Activated naive CD8-positive, alpha-beta T cell (primary cell): ENCODE data around the gene KIF12.

Experiments
- H3K27ac Mint-ChIP-seq: one replicate; pipeline ENCODE4 v1.8.0; 2021; ENCODE audit warnings: mixed read lengths
- H3K27me3 Mint-ChIP-seq: one replicate; pipeline ENCODE4 v1.8.0; 2021; ENCODE audit warnings: mixed read lengths
- H3K36me3 Mint-ChIP-seq: one replicate; pipeline ENCODE4 v1.8.0; 2021; ENCODE audit warnings: mixed read lengths
- H3K4me1 Mint-ChIP-seq: one replicate; pipeline ENCODE4 v1.8.0; 2021; ENCODE audit warnings: low read depth, mixed read lengths
- H3K4me3 Mint-ChIP-seq: one replicate; pipeline ENCODE4 v1.8.0; 2021; ENCODE audit warnings: mild to moderate bottlenecking, mixed read lengths
- H3K9me3 Mint-ChIP-seq: one replicate; pipeline ENCODE4 v1.8.0; 2021; ENCODE audit warnings: low read depth, mixed read lengths

The KIF12 gene

DNA sequence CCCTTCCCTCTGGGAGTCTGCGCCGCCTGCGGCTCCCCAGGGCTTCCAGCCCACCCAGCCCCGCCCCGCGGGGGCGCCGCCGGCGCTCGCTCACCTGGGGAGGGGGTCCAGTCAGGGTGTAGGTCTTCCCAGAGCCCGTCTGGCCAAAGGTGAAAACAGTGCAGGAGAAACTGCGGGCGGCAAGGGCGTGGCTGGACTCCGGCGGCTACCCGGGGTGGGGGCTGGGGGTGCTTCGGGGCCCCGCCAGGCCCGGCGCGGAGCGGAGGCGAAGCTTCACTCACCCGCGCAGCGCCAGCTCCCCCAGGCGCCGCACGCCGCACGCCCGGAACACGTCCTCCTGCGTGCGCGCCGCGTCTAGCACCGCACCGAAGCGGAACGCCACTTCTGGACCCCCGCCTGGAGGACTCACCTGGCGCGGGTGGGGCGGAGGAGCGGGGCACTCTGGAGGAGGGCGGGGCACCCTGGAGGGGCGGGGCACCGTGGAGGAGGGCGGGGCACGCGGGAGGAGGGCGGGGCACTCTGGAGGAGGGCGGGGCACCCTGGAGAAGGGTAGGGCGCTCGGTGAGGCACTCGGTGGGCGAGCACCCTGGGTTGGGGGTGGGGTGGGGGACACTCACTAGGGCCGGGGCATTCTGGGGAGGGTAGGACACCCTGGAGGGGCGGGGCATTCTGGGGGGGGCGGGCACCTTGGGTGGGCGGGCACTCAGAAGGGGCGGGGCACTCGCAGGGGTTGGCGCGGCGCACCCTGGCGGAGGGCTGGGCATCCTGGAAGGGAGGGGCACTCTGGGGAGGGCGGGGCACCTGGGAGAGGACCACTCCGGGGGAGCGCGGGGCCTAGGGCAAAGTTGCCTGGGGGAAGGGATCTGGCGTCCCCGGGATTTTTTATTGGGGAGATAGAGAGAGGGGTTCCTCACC, 814 bp downstream of the KIF12 start:
- peaks cover 9% of the 10 kb centered on the region for H3K4me1 Mint-ChIP-seq

DNA sequence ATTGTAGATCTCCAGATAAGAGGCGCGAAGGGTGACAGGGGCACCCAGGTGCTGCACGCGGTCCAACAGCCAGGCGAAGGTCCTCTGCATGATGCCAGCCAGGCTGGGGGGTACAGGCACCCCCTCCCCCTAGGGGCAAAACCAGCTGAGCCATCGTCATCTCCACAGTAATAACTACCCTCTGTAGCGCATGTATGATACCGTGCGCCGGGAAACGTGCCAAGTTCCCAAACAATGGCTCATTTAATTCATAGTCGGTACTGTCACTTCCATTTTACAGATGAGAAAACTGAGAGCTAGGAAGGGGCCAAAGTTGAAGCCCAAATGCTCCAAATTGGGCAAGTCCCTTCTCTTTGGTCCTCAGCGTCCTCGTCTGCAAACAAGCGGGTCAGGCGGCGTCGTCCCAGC, 1.5 kb downstream of the KIF12 start:
- Mint-ChIP-seq H3K4me1 (peaks cover 9% of the 10 kb centered on the region), H3K9me3 (peaks cover 7% of the 10 kb centered on the region), H3K27ac (no peak overlapping the region), H3K4me3 (peak overlapping the region; percentile 74), H3K27me3 (peaks cover 27% of the 10 kb centered on the region), H3K36me3 (peaks cover 4% of the 10 kb centered on the region)

More for the DNA sequence above, 814 bp downstream of the KIF12 start:
- H3K27me3 Mint-ChIP-seq = peaks cover 26% of the 10 kb centered on the region
- H3K4me3 Mint-ChIP-seq = no peak overlapping the region
- peaks cover 8% of the 10 kb centered on the region for H3K9me3 Mint-ChIP-seq
- peaks cover 4% of the 10 kb centered on the region for H3K36me3 Mint-ChIP-seq
- H3K27ac Mint-ChIP-seq = no peak overlapping the region

DNA sequence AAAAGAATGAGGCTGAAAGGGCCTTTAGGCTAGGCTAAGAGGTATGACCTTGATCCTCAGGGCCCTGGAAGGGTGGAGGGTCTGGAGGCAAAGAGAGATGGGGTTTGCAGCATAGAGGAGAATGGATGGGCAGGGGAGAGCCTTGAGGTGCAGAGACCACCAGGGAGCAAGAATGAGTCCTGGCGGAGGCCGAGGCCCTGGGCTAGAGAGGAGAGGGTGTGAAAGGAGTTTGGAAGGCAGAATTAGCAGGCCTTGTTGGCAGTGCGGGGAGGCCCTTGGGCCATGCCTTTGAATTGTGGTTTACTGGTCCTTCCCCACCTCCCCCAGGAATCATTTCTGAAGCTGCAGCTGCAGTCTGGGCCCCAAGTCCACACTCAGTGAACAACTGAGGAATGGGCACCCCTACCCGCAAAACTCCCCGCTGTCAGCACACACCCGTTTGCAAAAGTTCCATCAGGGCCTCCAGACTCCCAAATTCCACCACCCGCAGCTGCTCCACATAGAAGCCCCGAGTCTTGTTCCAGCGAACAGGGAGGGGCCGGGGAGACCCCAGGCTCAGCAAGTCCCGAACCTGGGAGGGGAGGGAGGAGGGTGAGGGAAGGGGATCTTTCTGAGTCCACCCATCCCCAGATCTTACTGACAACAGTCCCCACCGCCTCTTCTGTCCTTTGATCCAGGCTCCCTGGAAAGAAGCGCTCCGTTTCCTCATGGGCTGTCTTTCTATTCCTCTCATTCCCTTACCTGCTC, 2.1 kb downstream of the KIF12 start:
- Mint-ChIP-seq H3K36me3 (peaks cover 4% of the 10 kb centered on the region), H3K27ac (no peak overlapping the region)

DNA sequence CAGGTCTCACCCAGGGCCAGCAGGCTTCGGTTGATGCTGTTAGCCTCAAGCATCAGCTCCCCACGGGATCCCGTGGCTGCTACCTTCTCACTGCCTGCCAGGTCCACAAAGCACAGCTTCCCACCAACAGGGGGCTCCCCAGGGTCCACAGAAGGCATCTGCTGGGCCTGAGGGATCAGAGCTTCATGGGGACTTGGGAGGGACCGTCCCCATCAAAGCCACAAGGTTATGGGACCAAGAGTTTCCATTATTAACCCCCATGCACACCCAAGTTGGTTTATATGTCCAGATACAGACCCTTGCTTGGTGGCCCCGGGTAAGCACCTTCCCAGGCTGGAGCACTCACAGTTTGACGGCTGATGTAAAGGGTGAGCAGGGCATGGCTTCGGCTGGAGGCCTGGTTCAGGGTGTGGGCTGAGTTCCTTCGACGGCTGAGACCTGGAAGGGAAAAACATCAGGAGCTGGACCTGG, 3.0 kb downstream of the KIF12 start:
- Mint-ChIP-seq H3K27me3 (peaks cover 21% of the 10 kb centered on the region), H3K4me1 (peaks cover 9% of the 10 kb centered on the region), H3K36me3 (no peaks in the 10 kb centered on the region), H3K27ac (no peak overlapping the region), H3K4me3 (no peak overlapping the region), H3K9me3 (no peaks in the 10 kb centered on the region)

More for the DNA sequence above, 2.1 kb downstream of the KIF12 start:
- Mint-ChIP-seq H3K27me3 (peaks cover 25% of the 10 kb centered on the region), H3K9me3 (peaks cover 5% of the 10 kb centered on the region), H3K4me1 (peaks cover 9% of the 10 kb centered on the region), H3K4me3 (peak overlapping the region; percentile 74)

DNA sequence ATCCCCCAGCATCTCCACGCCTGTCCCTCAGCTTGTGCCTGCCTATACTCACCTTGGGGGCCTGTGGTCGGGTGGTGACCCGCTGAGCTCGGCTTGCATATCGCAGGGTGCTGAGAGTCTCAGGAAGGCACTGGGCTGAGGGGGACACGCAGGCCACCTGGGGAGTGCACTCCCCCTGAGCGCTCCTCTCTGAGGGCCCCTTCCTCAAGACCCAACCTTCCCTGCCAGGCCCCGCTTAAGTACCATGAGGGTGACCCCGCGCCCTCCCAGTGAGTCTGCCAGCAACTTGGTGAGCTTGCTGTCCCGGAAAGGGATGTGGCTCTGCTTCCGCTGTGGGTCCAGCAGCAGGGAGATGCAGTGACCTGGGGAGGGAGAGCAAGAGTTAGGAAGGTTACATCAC, 4.1 kb downstream of the KIF12 start:
- no peak overlapping the region for H3K4me3 Mint-ChIP-seq
- peaks cover 9% of the 10 kb centered on the region for H3K4me1 Mint-ChIP-seq
- peaks cover 21% of the 10 kb centered on the region for H3K27me3 Mint-ChIP-seq
- no peaks in the 10 kb centered on the region for H3K36me3 Mint-ChIP-seq
- no peak overlapping the region for H3K27ac Mint-ChIP-seq
- no peaks in the 10 kb centered on the region for H3K9me3 Mint-ChIP-seq

DNA sequence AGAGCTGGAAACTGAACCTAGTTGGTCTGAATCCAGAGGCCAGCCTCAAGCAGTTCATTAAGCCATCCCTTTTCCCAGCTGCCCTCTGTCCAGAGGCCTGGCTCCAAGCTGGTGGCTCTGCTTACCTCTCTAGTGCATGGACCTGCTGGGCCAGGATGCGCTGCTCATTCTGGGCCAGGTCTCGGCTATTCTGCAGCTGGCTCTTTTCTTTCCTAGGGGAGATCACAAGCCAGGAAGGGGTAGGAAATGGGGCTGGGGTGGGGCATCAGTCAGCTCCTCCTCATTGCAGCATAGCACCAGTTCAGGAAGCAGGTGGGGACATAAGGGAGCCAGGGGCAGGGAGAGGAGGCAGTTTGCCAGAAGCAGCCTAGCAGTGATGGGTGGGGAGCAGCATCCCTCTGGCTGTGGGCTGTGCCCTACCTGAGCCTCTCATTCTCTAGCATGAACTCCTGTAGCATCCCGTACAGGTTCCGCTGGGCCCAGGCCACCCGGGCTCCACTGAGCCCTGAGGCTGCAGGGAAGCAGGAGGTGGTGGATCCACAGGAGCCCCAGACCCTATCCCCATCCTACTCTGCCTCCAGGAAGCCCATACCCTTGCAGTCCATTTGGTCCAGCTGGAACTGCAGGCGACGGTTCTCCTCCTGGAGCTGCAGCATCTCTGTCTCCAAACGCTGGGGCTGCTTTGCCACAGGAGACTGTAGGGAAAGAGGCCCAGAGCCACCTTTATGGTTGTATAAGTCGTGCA, 5.2 kb downstream of the KIF12 start:
- Mint-ChIP-seq H3K4me3 (no peak overlapping the region), H3K27me3 (peaks cover 21% of the 10 kb centered on the region), H3K9me3 (no peaks in the 10 kb centered on the region), H3K27ac (no peak overlapping the region), H3K36me3 (no peaks in the 10 kb centered on the region), H3K4me1 (peaks cover 9% of the 10 kb centered on the region)

DNA sequence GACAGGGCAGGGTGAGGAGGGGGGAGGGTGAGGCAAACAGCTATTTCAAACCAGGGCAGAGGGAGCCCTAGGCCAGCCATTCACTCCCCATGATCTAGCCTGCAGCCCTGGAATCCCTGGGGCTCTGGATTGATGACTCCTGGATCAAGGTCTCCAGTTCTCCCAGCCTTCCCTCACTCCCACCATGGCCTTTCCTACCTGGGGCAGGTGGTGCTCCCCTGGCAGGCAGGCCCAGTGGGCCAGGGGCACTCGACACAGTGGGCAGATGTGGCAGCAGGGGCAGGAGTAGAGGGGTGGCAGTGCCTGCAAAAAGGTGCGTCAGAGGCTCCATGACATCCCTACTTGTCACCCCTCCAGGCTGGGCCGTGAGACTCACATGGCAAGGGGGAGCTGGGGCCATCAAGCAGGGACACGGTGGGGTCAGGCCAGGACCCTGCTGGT, 6.0 kb downstream of the KIF12 start:
- Mint-ChIP-seq H3K4me3 (no peak overlapping the region), H3K27me3 (peaks cover 21% of the 10 kb centered on the region), H3K9me3 (no peaks in the 10 kb centered on the region), H3K27ac (no peak overlapping the region), H3K4me1 (peaks cover 9% of the 10 kb centered on the region), H3K36me3 (no peaks in the 10 kb centered on the region)

DNA sequence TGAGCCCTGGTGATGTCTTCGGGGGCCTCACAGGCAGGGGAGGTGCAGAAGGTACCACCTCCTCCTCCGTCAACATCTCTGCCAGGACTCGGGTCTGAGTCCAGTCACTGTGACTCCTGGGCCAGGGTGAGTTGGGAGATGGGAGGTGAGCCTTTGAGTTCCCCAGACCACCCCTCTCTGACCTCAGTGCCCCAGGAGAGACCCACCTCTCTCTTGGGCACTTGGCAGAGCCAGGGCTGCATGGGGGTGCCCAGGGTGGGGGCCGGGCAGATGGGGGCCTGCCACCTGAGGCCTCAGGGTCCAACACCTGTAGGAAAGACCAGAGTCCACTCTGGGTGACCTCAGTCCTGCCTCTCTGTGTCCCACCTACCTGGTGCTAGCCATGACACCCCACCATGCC, 6.8 kb downstream of the KIF12 start:
- peaks cover 5% of the 10 kb centered on the region for H3K4me1 Mint-ChIP-seq
- no peak overlapping the region for H3K27ac Mint-ChIP-seq
- no peaks in the 10 kb centered on the region for H3K36me3 Mint-ChIP-seq
- H3K9me3 Mint-ChIP-seq = no peaks in the 10 kb centered on the region
- no peak overlapping the region for H3K4me3 Mint-ChIP-seq
- peaks cover 17% of the 10 kb centered on the region for H3K27me3 Mint-ChIP-seq

DNA sequence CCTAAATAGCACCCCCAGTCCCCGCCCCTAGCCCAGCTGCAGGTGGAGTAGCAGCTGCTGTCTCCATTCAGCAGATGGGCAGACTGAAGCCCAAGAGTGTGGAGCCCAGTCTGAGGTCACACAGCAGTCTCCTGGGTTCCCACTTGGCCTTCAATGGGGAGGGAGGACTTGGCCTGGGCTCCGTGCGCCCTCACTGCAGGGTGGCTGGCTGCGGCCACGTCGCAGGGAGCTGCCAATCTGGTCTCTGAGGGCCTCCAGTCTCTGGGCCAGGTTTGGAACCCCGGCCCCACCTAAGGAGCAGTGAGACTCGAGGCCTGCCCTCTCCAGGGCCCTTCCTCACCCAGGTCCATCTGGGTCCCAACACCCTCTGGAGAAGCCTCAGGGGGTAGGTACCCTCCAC, 7.4 kb downstream of the KIF12 start:
- no peaks in the 10 kb centered on the region for H3K9me3 Mint-ChIP-seq
- no peak overlapping the region for H3K4me3 Mint-ChIP-seq
- H3K36me3 Mint-ChIP-seq = no peaks in the 10 kb centered on the region
- H3K4me1 Mint-ChIP-seq = peaks cover 3% of the 10 kb centered on the region
- H3K27me3 Mint-ChIP-seq = peaks cover 14% of the 10 kb centered on the region
- no peak overlapping the region for H3K27ac Mint-ChIP-seq

DNA sequence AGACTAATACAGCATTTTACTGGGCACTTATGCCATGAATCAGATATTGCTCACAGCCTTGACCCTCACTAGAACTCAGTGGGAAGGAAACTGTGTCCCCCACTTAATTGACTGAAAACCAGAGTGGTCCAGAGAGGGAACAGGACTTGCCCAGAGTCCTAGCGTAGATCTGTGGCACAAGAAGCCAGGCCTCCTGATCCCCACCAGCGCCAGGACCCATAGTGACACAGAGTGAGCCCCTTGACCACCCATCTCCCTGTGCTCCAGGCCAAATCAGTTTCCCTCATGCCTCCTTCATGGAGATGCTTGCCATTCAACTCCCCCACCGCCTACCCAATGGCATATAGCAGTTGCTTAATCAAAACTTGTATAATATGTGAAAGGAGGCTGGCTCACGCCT, 8.3 kb downstream of the KIF12 start:
- H3K36me3 Mint-ChIP-seq = no peaks in the 10 kb centered on the region
- H3K27ac Mint-ChIP-seq = no peak overlapping the region
- peaks cover 8% of the 10 kb centered on the region for H3K27me3 Mint-ChIP-seq
- H3K4me1 Mint-ChIP-seq = no peaks in the 10 kb centered on the region
- no peak overlapping the region for H3K4me3 Mint-ChIP-seq
- no peaks in the 10 kb centered on the region for H3K9me3 Mint-ChIP-seq

DNA sequence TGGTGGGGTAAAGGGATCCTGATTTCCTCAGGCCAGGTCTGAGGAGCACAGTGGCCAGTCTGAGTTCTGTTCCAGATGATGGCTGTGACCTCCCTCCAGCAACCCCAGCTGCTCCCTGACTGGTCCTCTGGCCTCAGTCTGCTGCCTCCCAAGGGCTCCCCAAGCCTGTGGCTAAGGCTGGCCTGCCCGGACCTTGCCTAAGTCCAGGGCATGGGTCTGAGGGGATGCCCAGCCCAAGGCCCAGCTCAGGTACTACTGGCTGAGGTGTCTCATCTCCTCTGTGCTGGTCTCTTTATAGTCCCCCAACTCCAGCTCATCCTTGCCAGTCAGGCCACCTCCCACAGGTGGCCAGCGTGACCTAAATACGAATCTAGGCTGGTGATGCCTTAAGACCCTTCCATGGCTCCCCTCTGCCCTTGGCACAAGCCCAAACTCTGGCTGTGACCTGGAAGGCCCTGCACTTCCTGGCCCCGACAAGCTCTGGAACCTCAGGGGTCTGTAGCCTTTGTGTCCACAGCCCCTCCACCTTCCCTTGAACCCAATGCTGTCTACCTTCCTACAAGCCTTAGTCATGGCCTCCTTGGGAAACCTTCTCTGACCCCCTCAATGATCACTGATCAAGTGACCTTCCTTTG, 9.8 kb downstream of the KIF12 start:
- no peaks in the 10 kb centered on the region for H3K4me1 Mint-ChIP-seq
- peaks cover 2% of the 10 kb centered on the region for H3K27me3 Mint-ChIP-seq
- H3K9me3 Mint-ChIP-seq = no peaks in the 10 kb centered on the region
- H3K4me3 Mint-ChIP-seq = no peak overlapping the region
- no peaks in the 10 kb centered on the region for H3K36me3 Mint-ChIP-seq
- H3K27ac Mint-ChIP-seq = no peak overlapping the region

DNA sequence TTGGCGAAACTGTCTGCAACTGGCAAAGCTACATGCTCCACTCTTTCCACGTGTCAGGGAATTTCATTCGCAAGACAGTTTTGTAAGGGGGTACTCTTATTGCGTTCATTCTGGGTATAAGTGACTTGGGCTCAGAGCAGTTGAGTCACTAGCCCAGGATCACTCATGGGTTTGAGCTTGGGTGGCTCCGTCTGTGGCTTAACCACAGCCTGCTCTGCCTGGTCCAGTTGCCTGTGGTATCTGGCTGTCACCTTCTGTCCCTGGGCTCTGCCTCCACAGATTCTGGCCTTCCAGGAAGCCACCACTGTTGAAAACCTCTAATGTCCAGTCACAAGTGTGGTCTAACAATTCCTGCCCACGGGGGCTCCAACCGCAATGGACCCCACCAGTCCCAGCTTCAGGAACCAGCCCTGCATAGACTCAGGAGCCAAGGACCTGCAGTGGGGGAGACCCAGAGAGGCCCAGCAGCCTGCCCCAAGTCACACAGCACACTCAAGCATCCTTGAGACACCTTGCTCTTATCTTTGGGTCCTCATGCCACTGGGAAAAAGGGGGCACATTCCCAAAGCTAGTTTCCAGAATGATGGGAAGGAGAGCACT, 10.4 kb downstream of the KIF12 start:
- no peaks in the 10 kb centered on the region for H3K36me3 Mint-ChIP-seq
- H3K4me1 Mint-ChIP-seq = no peaks in the 10 kb centered on the region
- H3K4me3 Mint-ChIP-seq = no peak overlapping the region
- H3K9me3 Mint-ChIP-seq = no peaks in the 10 kb centered on the region
- no peak overlapping the region for H3K27ac Mint-ChIP-seq
- H3K27me3 Mint-ChIP-seq = peaks cover 2% of the 10 kb centered on the region

DNA sequence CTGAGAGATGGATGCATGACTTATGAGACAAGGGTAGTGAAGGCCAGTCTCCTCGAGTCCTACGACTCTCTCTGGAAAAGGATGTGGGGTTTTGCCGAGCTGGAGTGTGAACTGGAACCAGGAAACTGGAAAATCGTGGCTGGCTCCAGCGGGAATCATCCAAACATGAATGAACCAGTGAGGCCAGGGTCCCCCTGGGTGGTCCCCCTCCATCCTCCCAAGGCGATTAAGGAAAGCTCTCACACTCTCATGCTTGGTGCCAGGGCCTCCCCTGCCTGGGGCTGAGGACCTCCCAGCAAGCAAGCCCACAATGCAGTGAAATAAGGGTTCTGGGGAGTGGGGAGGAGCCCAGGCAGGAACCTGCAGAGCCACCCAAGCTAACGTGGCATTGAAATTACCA, 11.4 kb downstream of the KIF12 start:
- peaks cover 1% of the 10 kb centered on the region for H3K27me3 Mint-ChIP-seq
- no peak overlapping the region for H3K4me3 Mint-ChIP-seq
- H3K9me3 Mint-ChIP-seq = no peaks in the 10 kb centered on the region
- no peaks in the 10 kb centered on the region for H3K4me1 Mint-ChIP-seq
- no peak overlapping the region for H3K27ac Mint-ChIP-seq
- H3K36me3 Mint-ChIP-seq = no peaks in the 10 kb centered on the region

DNA sequence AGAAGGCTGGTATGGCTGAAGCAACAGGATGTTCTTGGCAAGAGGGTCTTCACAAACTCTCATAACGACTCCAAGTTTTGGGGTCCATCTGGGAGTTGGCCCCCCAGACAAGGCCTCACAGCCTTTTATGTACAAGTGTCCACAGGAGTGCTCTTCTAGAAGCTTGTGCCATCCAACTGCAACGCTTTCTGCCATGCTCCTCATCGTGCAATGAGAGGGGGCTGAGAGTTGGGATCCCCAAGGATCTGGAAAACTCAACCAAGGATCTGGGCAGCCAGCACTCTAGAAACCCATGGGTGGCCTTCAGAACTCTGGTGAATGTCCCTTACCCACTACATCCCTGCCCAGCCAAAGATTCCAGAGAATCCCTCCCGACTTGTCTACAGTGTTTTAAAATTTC, 12.5 kb downstream of the KIF12 start:
- H3K27me3 Mint-ChIP-seq = no peaks in the 10 kb centered on the region
- peaks cover 1% of the 10 kb centered on the region for H3K4me1 Mint-ChIP-seq
- H3K4me3 Mint-ChIP-seq = no peak overlapping the region
- H3K27ac Mint-ChIP-seq = no peak overlapping the region
- no peaks in the 10 kb centered on the region for H3K36me3 Mint-ChIP-seq
- H3K9me3 Mint-ChIP-seq = no peaks in the 10 kb centered on the region
